Measurements from ENCODE around the gene GPR31. TPM values are rescaled to one million over a fixed set of nuclear protein-coding genes. Genes with fewer than 3 reads are reported as not detected.

Gene GPR31
- total RNA-seq, 1 donor from 2014 or later = not detected

DNA sequence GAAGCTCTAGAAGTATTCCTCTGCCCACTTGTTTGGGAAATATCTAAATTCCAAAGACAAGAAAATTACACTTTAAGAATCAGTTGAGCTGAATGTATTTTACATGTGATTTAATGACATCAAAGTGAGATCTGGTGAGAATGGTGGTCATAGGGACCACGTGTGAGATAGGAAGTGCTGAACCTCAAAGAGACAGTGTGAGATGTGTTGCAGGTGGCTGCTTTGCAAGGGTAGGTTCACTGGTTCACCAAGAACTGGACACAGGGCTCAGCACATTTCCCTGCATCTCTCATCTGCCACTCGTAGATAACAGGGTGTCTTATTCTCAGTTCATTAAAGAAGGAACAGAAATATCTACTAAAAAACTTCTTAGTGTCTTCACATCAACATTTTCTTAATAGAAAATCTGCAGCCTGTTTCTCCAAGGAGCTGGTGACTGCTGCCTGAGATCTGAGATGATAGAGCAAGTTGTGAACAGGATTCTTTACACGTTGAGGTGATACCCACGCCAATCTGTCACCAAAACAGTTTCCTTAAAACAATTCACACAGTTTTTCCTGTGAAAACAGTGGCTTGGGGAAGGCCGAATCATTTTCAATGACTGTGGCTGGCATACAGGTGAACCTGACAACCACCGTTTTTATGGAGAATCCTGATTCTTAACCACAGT lies 27.6 kb downstream of the GPR31 start:
- H3K4me1 Mint-ChIP-seq (ENCODE audit: unreplicated experiment) = no peaks in the 10 kb centered on the region
- no peaks in the 10 kb centered on the region for H3K27me3 Mint-ChIP-seq
- H3K36me3 Mint-ChIP-seq = no peaks in the 10 kb centered on the region
- TF ChIP-seq CTCF (conservative IDR thresholded peaks at IDR 0.05) = no peak
- no peaks in the 10 kb centered on the region for H3K9me3 Mint-ChIP-seq
- no peak overlapping the region for H3K4me3 Mint-ChIP-seq
- H3K27ac Mint-ChIP-seq = no peak overlapping the region
- no peak for DNase-seq (ENCODE audit: extremely low spot score, unreplicated experiment)

GRCh38 chr6:167129562-167129961 lies 28.2 kb downstream of the GPR31 start:
- no peak overlapping the region for H3K4me3 Mint-ChIP-seq
- no peak overlapping the region for H3K27ac Mint-ChIP-seq
- H3K9me3 Mint-ChIP-seq = no peaks in the 10 kb centered on the region
- no peaks in the 10 kb centered on the region for H3K36me3 Mint-ChIP-seq
- DNase-seq (ENCODE audit: extremely low spot score, unreplicated experiment) = no peak
- TF ChIP-seq CTCF (conservative IDR thresholded peaks at IDR 0.05) = no peak
- no peaks in the 10 kb centered on the region for H3K27me3 Mint-ChIP-seq
- no peaks in the 10 kb centered on the region for H3K4me1 Mint-ChIP-seq (ENCODE audit: unreplicated experiment)

GRCh38 chr6:167129159-167129558 lies 28.6 kb downstream of the GPR31 start:
- TF ChIP-seq CTCF (conservative IDR thresholded peaks at IDR 0.05) = no peak
- no peak for DNase-seq (ENCODE audit: extremely low spot score, unreplicated experiment)
- H3K27me3 Mint-ChIP-seq = no peaks in the 10 kb centered on the region
- no peak overlapping the region for H3K4me3 Mint-ChIP-seq
- H3K4me1 Mint-ChIP-seq (ENCODE audit: unreplicated experiment) = no peaks in the 10 kb centered on the region
- no peaks in the 10 kb centered on the region for H3K36me3 Mint-ChIP-seq
- no peak overlapping the region for H3K27ac Mint-ChIP-seq
- no peaks in the 10 kb centered on the region for H3K9me3 Mint-ChIP-seq

DNA sequence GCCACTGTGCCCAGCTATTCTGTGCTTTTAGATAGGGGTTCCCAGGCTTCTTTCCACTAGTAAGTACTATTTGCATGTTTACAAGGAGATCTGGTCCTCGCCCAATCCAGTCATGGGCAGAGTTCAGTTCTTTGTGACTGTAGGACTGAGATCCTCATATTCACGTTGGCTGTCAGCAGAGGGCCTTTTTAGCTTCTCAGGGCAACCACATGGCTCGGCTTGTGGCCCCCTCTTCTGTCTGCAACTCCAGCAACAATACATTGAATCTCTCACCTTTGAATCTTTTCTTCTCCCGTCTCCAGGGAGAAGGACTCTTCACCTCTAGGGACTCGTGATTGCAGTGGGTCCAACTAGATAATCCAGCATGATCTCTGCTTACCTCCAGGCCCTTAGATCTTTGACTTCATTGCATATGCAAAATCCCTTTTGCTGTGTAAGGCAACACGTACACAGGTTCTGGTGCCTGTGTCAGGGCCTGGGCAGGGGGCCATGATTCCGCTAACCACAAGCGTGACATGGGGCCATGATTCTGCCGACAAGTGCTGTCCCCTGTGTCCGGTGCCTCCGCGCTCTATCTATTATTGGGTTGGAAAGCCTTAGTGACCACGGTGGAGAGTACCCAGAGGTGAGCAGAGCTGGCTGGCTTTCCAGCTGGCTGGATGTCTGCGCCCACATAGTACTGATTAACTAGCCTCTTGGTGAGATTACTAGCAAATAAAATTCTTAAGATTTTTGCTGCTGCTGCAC lies 29.8 kb downstream of the GPR31 start:
- no peak for DNase-seq (ENCODE audit: extremely low spot score, unreplicated experiment)
- no peaks in the 10 kb centered on the region for H3K9me3 Mint-ChIP-seq
- no peaks in the 10 kb centered on the region for H3K4me1 Mint-ChIP-seq (ENCODE audit: unreplicated experiment)
- no peak overlapping the region for H3K27ac Mint-ChIP-seq
- no peaks in the 10 kb centered on the region for H3K36me3 Mint-ChIP-seq
- H3K27me3 Mint-ChIP-seq = no peaks in the 10 kb centered on the region
- TF ChIP-seq CTCF (conservative IDR thresholded peaks at IDR 0.05) = no peak
- no peak overlapping the region for H3K4me3 Mint-ChIP-seq

DNA sequence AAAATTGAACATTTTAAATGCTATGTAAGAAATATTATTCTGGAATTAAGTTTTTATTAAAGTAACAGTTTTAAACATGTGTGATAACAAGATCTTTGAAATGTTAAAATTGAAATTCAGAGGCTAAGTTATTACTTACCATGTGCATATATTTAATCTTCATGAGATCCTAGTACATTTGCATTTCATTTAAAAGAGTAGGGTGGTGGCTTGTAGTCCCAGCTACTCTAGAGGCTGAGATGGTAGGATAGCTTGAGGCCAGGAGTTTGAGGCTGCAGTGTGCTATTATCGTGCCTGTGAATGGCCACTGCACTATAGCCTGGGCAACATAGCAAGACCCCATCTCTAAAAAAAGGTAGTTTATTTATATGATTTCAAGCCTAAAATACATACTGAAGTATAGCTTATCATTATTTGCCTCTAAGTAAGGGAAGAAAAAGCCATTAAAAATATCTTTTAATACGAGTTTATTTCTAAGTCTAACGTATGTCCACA lies 31.9 kb downstream of the GPR31 start:
- no peak for DNase-seq (ENCODE audit: extremely low spot score, unreplicated experiment)
- no peak overlapping the region for H3K27ac Mint-ChIP-seq
- no peaks in the 10 kb centered on the region for H3K27me3 Mint-ChIP-seq
- no peaks in the 10 kb centered on the region for H3K36me3 Mint-ChIP-seq
- TF ChIP-seq CTCF (conservative IDR thresholded peaks at IDR 0.05) = no peak
- H3K4me3 Mint-ChIP-seq = no peak overlapping the region
- H3K4me1 Mint-ChIP-seq (ENCODE audit: unreplicated experiment) = no peaks in the 10 kb centered on the region
- no peaks in the 10 kb centered on the region for H3K9me3 Mint-ChIP-seq

Measured in type B pancreatic cell (in vitro differentiated cells).